ENCODE data around the gene AKT1. TPM values are rescaled to one million over a fixed set of nuclear protein-coding genes. Genes with fewer than 3 reads are reported as not detected.

The AKT1 gene
- total and polyA plus RNA-seq, 2 of the 13 experiments (the other 11 are each of a cell fraction or from before 2014, with no cell fraction given): 96.2 to 116 TPM

DNA sequence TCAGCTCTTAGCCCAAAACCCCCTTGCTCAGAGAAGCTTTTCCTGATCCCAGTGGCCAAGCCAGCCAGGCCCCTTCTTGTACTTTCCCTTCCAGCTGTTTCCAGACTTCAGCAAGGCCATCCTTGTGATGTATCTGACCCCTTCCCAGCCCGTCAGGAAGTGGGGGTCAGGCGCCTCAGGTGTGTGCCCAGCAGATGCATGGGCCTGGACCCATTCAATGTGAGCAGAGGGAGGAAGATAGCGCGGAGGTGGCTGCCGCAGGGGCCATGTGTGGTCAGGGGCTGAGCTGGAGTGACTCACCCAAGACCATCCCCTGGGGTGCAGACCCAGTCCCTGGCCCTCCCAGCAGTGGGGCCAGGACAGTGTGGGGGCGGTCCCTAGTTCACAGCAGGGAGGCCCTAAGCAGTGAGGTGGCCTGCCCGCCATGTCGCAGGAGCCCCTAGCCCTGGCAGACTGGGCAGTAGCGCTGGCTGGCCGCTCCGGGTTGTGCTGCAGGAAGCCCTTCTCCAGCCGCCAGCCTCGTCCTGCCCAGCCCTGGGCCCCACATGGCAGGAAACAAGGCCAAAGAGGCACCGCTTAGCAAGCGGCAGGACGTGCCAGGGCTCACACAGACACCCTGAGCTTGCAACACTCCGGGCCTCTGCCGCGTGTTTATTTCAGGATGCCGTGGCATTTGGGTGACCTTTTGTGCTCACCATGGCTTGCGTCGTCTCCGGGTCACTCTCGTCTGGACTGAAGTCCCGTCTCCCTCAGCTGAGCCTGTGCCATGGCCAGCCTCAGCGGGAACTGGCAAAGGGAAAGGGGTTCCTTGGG, 59.5 kb downstream of the AKT1 start (continued):
- TF ChIP-seq ZFP41 (CRISPR knock-in tag; IDR thresholded peaks at IDR 0.05; ENCODE audit: borderline replicate concordance): peak; percentile 92; the same call in 1 of the 2 replicates
- TF ChIP-seq SETDB1 (CRISPR knock-in tag; IDR thresholded peaks at IDR 0.05; ENCODE audit: borderline replicate concordance): no peak
- no peak for TF ChIP-seq ZNF720 (CRISPR knock-in tag; IDR thresholded peaks at IDR 0.05)
- TF ChIP-seq TOPORS (CRISPR knock-in tag; IDR thresholded peaks at IDR 0.05): no peak; the same call in 1 of the 2 replicates
- TF ChIP-seq MTF2 (CRISPR knock-in tag; IDR thresholded peaks at IDR 0.05; ENCODE audit: borderline replicate concordance): no peak
- TF ChIP-seq ARHGAP35 (CRISPR knock-in tag; IDR thresholded peaks at IDR 0.05; ENCODE audit: borderline replicate concordance): peak; percentile 89; the same call in 1 of the 2 replicates
- TF ChIP-seq ZNF607 (CRISPR knock-in tag; IDR thresholded peaks at IDR 0.05; ENCODE audit: borderline replicate concordance): peak; percentile 89; the same call in 1 of the 2 replicates
- peak; percentile 75; the same call in 1 of the 2 replicates for TF ChIP-seq ZNF205 (CRISPR knock-in tag; IDR thresholded peaks at IDR 0.05)
- peak; percentile 90; the same call in 1 of the 2 replicates for TF ChIP-seq ZNF792 (CRISPR knock-in tag; IDR thresholded peaks at IDR 0.05)
- TF ChIP-seq ZMYM4 (CRISPR knock-in tag; IDR thresholded peaks at IDR 0.05): peak; percentile 52; the same call in 1 of the 2 replicates
- TF ChIP-seq KAT8 (CRISPR knock-in tag; IDR thresholded peaks at IDR 0.05): peak; percentile 81
- TF ChIP-seq NFKBIZ (CRISPR knock-in tag; IDR thresholded peaks at IDR 0.05): no peak
- peak; percentile 95 for TF ChIP-seq NR2F6 (IDR thresholded peaks at IDR 0.05)
- peak; percentile 99 for TF ChIP-seq NR2F6 (CRISPR knock-in tag; IDR thresholded peaks at IDR 0.05)
- peak; percentile 92 for TF ChIP-seq ZFX (CRISPR knock-in tag; IDR thresholded peaks at IDR 0.05; ENCODE audit: low read depth)
- 0 out of 2 replicates have a peak, but pooled peaks have one; percentile 21 for TF ChIP-seq ZNF674 (CRISPR knock-in tag; IDR thresholded peaks at IDR 0.05; ENCODE audit: low read depth)
- TF ChIP-seq, protein P1, sequence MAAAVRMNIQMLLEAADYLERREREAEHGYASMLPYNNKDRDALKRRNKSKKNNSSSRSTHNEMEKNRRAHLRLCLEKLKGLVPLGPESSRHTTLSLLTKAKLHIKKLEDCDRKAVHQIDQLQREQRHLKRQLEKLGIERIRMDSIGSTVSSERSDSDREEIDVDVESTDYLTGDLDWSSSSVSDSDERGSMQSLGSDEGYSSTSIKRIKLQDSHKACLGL (CRISPR knock-in tag; IDR thresholded peaks at IDR 0.05): peak; percentile 85; the same call in 1 of the 2 replicates
- TF ChIP-seq, protein P2, sequence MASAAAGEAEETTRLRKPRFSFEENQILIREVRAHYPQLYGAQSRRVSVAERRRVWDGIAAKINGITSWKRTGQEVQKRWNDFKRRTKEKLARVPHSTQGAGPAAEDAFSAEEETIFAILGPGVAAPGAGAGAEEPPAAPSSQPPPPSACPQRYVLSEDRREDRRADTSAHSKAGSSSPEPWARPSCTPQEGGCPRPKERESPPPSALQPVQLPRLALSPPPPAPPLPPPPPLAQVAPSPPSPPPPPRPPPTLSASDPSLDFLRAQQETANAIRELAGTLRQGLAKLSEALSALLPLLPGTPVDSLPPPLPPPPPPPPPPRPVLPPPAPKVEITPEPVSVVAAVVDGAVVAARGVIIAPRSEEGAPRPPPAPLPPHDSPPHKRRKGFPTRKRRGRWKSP (CRISPR knock-in tag; IDR thresholded peaks at IDR 0.05): no peak; the same call in 1 of the 2 replicates
- peak; percentile 79 for TF ChIP-seq ZNF296 (CRISPR knock-in tag; conservative IDR thresholded peaks at IDR 0.05)
- TF ChIP-seq, protein P3, sequence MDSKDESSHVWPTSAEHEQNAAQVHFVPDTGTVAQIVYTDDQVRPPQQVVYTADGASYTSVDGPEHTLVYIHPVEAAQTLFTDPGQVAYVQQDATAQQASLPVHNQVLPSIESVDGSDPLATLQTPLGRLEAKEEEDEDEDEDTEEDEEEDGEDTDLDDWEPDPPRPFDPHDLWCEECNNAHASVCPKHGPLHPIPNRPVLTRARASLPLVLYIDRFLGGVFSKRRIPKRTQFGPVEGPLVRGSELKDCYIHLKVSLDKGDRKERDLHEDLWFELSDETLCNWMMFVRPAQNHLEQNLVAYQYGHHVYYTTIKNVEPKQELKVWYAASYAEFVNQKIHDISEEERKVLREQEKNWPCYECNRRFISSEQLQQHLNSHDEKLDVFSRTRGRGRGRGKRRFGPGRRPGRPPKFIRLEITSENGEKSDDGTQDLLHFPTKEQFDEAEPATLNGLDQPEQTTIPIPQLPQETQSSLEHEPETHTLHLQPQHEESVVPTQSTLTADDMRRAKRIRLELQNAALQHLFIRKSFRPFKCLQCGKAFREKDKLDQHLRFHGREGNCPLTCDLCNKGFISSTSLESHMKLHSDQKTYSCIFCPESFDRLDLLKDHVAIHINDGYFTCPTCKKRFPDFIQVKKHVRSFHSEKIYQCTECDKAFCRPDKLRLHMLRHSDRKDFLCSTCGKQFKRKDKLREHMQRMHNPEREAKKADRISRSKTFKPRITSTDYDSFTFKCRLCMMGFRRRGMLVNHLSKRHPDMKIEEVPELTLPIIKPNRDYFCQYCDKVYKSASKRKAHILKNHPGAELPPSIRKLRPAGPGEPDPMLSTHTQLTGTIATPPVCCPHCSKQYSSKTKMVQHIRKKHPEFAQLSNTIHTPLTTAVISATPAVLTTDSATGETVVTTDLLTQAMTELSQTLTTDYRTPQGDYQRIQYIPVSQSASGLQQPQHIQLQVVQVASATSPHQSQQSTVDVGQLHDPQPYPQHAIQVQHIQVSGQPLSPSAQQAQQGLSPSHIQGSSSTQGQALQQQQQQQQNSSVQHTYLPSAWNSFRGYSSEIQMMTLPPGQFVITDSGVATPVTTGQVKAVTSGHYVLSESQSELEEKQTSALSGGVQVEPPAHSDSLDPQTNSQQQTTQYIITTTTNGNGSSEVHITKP (CRISPR knock-in tag; IDR thresholded peaks at IDR 0.05; ENCODE audit: low read depth): peak; percentile 76
- TF ChIP-seq ZNF264 (CRISPR knock-in tag; IDR thresholded peaks at IDR 0.05): no peak
- TF ChIP-seq JUNB (CRISPR knock-in tag; IDR thresholded peaks at IDR 0.05; ENCODE audit: borderline replicate concordance): no peak
